Panc1 (cell line): ENCODE data around the gene SLX4IP. TPM values are rescaled to one million over a fixed set of nuclear protein-coding genes. Genes with fewer than 3 reads are reported as not detected.
A peak's percentile ranks its signal among the peaks of the same experiment; 100 is the strongest.

Experiments used
- ATAC-seq: fragments of 200-7000 bp; cut with Tn5 transposase; 2 replicates; pipeline ENCODE4 v1.9.1; 2020; ENCODE audit warnings: mild to moderate bottlenecking, moderate library complexity
- BruUV-seq: library from RNA; stranded (reverse); fragments of 400-500 nt; replicated peaks from 2 replicates; lab custom pipeline; 2021; lab: Mats Ljungman, UMichigan
- CTCF ChIA-PET: fragments of 300-600 bp; sonication (Branson Sonifier 250); formaldehyde crosslinking; loops from one replicate; lab custom pipeline; 2022; ENCODE audit warnings: antibody characterized with exemption; lab: Charles Lee
- POLR2A ChIA-PET: fragments of 300-600 bp; sonication (Branson Sonifier 250); formaldehyde crosslinking; loops from one replicate; lab custom pipeline; 2022; ENCODE audit warnings: antibody characterized with exemption; lab: Charles Lee
- DNase-seq: peaks from one replicate; pipeline ENCODE4 v3.0.0-alpha.2; 2010; ENCODE audit warnings: low read depth, low spot score
- H3K27ac ChIP-seq: 2 replicates; pipeline ENCODE4 v1.5.1; 2011; ENCODE audit warnings: mild to moderate bottlenecking, low read length, inconsistent platforms
- H3K27me3 ChIP-seq: fragments of 200-500 bp; sonication (Bioruptor generic); 2 replicates; pipeline ENCODE4 v1.6.0; 2014; ENCODE audit warnings: low read length, inconsistent platforms; ENCODE audit not compliant: control insufficient read depth, insufficient read depth
- H3K36me3 ChIP-seq: fragments of 200-500 bp; sonication (Bioruptor generic); 2 replicates; pipeline ENCODE4 v1.5.1; 2014; ENCODE audit warnings: inconsistent platforms, mild to moderate bottlenecking, low read length, moderate library complexity; ENCODE audit not compliant: control insufficient read depth, insufficient read depth
- H3K4me1 ChIP-seq: 2 replicates; pipeline ENCODE4 v1.5.1; 2011; ENCODE audit warnings: inconsistent platforms, mild to moderate bottlenecking, low read length, moderate library complexity; ENCODE audit not compliant: control insufficient read depth, insufficient read depth
- H3K4me3 ChIP-seq, 2 experiments: 2 replicates each; pipeline ENCODE4 v1.5.1; 2011 to 2012; ENCODE audit warnings: low read depth in 2 of 2, low read length in 2 of 2, mild to moderate bottlenecking in 2 of 2, inconsistent platforms in 1 of 2, moderate library complexity in 1 of 2
- H3K9me3 ChIP-seq: fragments of 200-500 bp; sonication (Bioruptor generic); 2 replicates; pipeline ENCODE4 v1.5.1; 2014; ENCODE audit warnings: low read depth, mild to moderate bottlenecking, inconsistent platforms, low read length, moderate library complexity; ENCODE audit not compliant: control insufficient read depth, insufficient read depth
- POLR2AphosphoS5 ChIP-seq: IDR thresholded peaks from 2 replicates; pipeline ENCODE4 v1.6.1; 2012; ENCODE audit warnings: mild to moderate bottlenecking, low read depth, low read length, moderate library complexity
- SIN3A ChIP-seq: IDR thresholded peaks from 2 replicates; pipeline ENCODE4 v1.6.1; 2012; ENCODE audit warnings: low read depth, mild to moderate bottlenecking, low read length, moderate library complexity, borderline replicate concordance; ENCODE audit not compliant: insufficient read depth
- TCF7L2 ChIP-seq: IDR thresholded peaks from 2 replicates; pipeline ENCODE4 v1.6.1; 2011; ENCODE audit warnings: mild to moderate bottlenecking, low read depth, low read length, inconsistent platforms
- in situ Hi-C: cut with HindIII; loops from 2 replicates; pipeline ENCODE4 v1.10.0; 2016; ENCODE audit warnings: low sequenced_read_pairs, low pct_unique_long_range_greater_than_20kb
- intact Hi-C: fragments of 100-400 bp; cut with micrococcal nuclease; formaldehyde crosslinking; loops from one replicate; pipeline ENCODE4 v1.10.0; 2022; ENCODE audit not compliant: unreplicated experiment
- total RNA-seq: library from RNA; stranded (reverse); gene quantifications from one replicate; pipeline ENCODE4 v1.2.1, GENCODE V29; 2021; ENCODE audit not compliant: unreplicated experiment
- TF ChIP-seq, protein P1 (sequence below): fragments of 450-650 bp; IDR thresholded peaks from 2 replicates; pipeline ENCODE4 v1.5.1; 2017; ENCODE audit warnings: mild to moderate bottlenecking
- TF ChIP-seq, protein P2 (sequence below), 2 experiments: IDR thresholded peaks; 2 replicates each; pipeline ENCODE4 v1.6.1; 2011 to 2012; ENCODE audit warnings: low read depth in 2 of 2, control low read depth in 1 of 2, low read length in 1 of 2, mild to moderate bottlenecking in 1 of 2, moderate library complexity in 1 of 2; ENCODE audit not compliant: insufficient read depth in 1 of 2

SLX4IP gene
- total RNA-seq, 1 experiment from 2014 or later = 5.4 TPM

DNA sequence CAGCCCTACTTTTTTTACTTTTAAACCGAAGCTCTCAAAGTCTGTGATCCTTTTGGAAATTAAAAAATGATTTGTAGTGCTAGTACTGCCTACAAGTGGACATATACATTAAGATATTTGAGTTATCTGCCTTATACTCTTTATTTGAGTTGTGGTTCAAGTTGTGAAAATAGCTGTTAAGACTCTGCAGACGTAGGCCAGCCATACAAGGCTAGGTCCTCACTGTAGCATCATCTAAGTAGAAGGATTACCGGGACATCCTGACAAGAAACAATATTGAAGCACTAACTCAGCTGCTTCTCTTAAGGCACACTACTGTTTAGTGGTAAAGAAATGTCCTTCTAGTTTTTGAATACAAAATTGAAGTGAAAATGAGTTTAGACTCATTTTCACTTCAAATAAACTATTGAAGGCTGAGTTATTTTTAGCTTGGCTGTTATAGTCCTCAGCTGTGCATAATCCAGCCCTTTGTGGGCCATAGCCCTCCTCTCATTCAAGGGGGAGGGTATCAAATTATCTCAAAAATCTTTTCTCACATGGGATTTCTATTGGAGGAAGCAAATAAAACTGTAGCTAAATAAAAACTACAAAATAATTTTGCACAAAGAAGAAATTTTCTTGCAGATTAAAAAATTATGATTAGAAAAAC is 170.6 kb downstream of the SLX4IP start:
- POLR2A ChIA-PET = no interaction called here
- CTCF ChIA-PET = interaction anchor here (0.6 kb wide), 1 partner anchor 68 kb away, joined by 3 read pairs; the partner anchor contains the start of gene JAG1
- no peak overlapping the region for H3K4me3 ChIP-seq
- H3K4me1 ChIP-seq = peaks cover 17% of the 10 kb centered on the region
- H3K27ac ChIP-seq = 0 out of 2 replicates have a peak overlapping the region, but pooled peaks have one; percentile 34
- BruUV-seq = no TSS peak
- no peak for DNase-seq
- intact Hi-C loops (no loop called here), in situ Hi-C loops (no loop called here)
- no peaks in the 10 kb centered on the region for H3K27me3 ChIP-seq
- H3K9me3 ChIP-seq = no peaks in the 10 kb centered on the region; the same call in 1 of the 2 replicates
- no peaks in the 10 kb centered on the region for H3K36me3 ChIP-seq
- TF ChIP-seq TCF7L2 (no peak), SIN3A (no peak), POLR2AphosphoS5 (no peak)
- TF ChIP-seq, protein P1, sequence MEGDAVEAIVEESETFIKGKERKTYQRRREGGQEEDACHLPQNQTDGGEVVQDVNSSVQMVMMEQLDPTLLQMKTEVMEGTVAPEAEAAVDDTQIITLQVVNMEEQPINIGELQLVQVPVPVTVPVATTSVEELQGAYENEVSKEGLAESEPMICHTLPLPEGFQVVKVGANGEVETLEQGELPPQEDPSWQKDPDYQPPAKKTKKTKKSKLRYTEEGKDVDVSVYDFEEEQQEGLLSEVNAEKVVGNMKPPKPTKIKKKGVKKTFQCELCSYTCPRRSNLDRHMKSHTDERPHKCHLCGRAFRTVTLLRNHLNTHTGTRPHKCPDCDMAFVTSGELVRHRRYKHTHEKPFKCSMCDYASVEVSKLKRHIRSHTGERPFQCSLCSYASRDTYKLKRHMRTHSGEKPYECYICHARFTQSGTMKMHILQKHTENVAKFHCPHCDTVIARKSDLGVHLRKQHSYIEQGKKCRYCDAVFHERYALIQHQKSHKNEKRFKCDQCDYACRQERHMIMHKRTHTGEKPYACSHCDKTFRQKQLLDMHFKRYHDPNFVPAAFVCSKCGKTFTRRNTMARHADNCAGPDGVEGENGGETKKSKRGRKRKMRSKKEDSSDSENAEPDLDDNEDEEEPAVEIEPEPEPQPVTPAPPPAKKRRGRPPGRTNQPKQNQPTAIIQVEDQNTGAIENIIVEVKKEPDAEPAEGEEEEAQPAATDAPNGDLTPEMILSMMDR = no peak
- TF ChIP-seq, protein P2, sequence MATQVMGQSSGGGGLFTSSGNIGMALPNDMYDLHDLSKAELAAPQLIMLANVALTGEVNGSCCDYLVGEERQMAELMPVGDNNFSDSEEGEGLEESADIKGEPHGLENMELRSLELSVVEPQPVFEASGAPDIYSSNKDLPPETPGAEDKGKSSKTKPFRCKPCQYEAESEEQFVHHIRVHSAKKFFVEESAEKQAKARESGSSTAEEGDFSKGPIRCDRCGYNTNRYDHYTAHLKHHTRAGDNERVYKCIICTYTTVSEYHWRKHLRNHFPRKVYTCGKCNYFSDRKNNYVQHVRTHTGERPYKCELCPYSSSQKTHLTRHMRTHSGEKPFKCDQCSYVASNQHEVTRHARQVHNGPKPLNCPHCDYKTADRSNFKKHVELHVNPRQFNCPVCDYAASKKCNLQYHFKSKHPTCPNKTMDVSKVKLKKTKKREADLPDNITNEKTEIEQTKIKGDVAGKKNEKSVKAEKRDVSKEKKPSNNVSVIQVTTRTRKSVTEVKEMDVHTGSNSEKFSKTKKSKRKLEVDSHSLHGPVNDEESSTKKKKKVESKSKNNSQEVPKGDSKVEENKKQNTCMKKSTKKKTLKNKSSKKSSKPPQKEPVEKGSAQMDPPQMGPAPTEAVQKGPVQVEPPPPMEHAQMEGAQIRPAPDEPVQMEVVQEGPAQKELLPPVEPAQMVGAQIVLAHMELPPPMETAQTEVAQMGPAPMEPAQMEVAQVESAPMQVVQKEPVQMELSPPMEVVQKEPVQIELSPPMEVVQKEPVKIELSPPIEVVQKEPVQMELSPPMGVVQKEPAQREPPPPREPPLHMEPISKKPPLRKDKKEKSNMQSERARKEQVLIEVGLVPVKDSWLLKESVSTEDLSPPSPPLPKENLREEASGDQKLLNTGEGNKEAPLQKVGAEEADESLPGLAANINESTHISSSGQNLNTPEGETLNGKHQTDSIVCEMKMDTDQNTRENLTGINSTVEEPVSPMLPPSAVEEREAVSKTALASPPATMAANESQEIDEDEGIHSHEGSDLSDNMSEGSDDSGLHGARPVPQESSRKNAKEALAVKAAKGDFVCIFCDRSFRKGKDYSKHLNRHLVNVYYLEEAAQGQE (IDR thresholded peaks at IDR 0.05; ENCODE audit: insufficient read depth in 1 of 2, low read depth in 2 of 2, low read length in 1 of 2) = no peak
- no peak for ATAC-seq

DNA sequence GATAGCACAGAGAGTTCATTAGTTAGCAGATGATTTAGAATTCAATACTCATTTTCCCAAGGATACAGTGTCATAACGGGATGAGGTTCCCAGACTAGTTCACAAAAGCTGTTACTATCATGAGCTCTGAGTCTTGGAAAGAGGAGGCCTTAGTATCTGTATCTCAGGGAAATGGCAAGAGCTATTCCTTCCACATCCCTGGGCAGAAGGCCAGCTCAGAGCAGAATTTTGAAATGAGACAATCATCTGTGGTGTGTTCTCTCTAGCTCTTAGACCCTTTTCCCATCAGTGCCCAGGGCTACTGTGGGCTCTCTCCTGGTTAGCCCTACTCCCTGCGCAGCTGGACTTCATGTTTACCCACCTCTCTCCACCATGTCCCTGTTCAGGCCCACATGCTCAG is 174.2 kb downstream of the SLX4IP start:
- no TSS peak for BruUV-seq
- ChIA-PET CTCF (no interaction called here), POLR2A (no interaction called here)
- Histone ChIP-seq H3K27me3 (no peaks in the 10 kb centered on the region), H3K9me3 (no peaks in the 10 kb centered on the region), H3K4me3 (no peak overlapping the region), H3K4me1 (peaks cover 10% of the 10 kb centered on the region), H3K27ac (no peak overlapping the region), H3K36me3 (no peaks in the 10 kb centered on the region)
- no peak for ATAC-seq
- intact Hi-C loops (no loop called here), in situ Hi-C loops (no loop called here)
- no peak for DNase-seq
- TF ChIP-seq, protein P2 (IDR thresholded peaks at IDR 0.05; ENCODE audit: insufficient read depth in 1 of 2, low read depth in 2 of 2, low read length in 1 of 2) = no peak
- TF ChIP-seq, protein P1 = no peak
